ENCODE results near the gene TBC1D26.
"Not testable (repeated sequence)": the region's sequence is repeated elsewhere in the genome, so short reads cannot be mapped to it uniquely, and the experiment has no call there.

Gene TBC1D26

DNA sequence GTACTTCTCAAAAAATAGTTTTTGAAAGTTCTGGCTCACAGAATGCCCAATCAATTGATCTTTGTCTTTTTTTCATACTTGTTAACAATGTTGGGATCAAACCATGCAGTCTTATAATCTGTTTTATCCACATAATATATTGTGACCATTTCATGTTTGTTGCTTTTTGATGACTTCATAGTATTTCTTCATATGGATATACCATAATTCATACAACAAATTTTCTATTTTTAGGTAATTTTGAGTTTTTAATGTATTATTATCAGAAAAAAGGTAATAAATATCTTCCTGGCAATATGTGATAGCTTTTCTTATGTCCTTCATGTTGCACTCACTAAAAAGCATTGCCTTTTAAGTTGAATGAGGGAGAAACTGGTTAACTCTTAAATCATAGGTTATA is 44.8 kb downstream of the TBC1D26 start:
- no peak for DNase-seq (ENCODE audit: low spot score)
- TF ChIP-seq, protein P1, sequence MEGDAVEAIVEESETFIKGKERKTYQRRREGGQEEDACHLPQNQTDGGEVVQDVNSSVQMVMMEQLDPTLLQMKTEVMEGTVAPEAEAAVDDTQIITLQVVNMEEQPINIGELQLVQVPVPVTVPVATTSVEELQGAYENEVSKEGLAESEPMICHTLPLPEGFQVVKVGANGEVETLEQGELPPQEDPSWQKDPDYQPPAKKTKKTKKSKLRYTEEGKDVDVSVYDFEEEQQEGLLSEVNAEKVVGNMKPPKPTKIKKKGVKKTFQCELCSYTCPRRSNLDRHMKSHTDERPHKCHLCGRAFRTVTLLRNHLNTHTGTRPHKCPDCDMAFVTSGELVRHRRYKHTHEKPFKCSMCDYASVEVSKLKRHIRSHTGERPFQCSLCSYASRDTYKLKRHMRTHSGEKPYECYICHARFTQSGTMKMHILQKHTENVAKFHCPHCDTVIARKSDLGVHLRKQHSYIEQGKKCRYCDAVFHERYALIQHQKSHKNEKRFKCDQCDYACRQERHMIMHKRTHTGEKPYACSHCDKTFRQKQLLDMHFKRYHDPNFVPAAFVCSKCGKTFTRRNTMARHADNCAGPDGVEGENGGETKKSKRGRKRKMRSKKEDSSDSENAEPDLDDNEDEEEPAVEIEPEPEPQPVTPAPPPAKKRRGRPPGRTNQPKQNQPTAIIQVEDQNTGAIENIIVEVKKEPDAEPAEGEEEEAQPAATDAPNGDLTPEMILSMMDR (IDR thresholded peaks at IDR 0.05; ENCODE audit: extremely low read depth, missing control alignments) = no peak

DNA sequence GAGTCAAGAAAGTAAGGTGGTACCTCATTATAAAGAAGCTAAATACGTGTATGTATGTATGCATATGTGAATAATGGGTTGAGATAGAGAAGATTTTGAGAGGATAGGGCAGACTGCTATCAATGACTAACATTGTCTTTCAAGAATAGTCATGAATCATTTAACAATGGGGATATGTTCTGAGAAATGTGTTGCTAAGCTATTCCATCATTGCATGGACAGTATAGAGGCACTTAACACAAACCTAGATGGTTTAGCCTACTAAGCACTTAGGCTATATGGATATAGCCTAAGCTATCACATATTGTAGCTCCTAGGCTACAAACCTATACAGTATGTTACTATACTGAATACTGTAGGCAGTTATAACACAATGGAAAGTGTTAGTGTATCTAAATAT is 45.2 kb downstream of the TBC1D26 start:
- DNase-seq (ENCODE audit: low spot score) = no peak
- TF ChIP-seq, protein P1 (IDR thresholded peaks at IDR 0.05; ENCODE audit: extremely low read depth, missing control alignments) = no peak

DNA sequence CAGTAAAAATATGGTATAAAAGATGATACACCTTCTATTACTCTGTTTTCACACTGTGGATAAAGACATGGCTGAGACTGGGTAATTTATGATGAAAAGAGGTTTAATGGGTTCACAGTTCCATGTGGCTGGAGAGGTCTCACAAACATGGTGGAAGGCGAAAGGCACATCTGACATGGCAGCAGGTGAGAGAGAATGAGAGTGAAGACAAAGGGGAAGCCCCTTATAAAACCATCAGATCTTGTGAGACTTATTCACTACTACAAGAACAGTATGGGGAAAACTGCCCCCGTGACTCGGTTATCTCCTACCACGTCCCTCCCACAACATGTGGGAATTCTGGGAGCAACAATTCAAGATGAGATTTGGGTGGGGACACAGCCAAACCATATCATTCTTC is 45.6 kb downstream of the TBC1D26 start:
- TF ChIP-seq, protein P1 (IDR thresholded peaks at IDR 0.05; ENCODE audit: extremely low read depth, missing control alignments) = no peak
- DNase-seq (ENCODE audit: low spot score) = no peak

DNA sequence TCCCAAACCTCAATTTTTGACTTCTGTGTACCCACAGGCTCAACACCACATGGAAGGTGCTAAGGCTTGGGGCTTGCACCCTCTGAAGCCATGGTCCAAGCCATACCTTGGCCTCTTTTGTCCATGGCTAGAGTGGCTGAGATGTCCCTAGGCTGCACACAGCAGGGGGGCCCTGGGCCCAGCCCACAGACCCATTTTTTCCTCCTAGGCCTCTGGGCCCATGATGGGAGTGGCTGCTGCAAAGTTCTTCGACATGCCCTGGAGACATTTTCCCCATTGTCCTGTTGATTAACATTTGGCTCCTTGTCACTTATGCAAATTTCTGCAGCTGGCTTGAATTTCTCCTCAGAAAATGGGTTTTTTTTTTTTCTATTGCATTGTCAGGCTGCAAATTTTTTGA is 47.0 kb downstream of the TBC1D26 start:
- DNase-seq (ENCODE audit: low spot score) = no peak
- TF ChIP-seq, protein P1 (IDR thresholded peaks at IDR 0.05; ENCODE audit: extremely low read depth, missing control alignments) = no peak

DNA sequence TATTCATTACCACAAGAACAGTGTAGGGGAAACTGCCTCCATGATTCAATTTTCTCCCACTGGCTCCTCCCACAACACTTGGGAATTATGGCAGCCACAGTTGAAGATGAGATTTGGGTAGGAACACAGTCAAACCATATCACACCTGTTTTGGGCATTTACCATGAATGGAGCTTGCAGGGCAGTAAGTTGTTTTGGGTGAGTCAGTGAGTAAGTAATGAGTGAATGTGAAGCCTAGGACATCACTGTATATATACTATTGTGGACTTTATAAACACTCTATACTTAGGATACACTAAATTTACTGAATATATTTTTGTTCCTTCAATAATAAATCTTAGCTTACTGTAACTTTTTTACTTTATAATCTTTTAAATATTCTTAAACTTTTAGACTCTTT is 48.1 kb downstream of the TBC1D26 start:
- DNase-seq (ENCODE audit: low spot score) = no peak
- TF ChIP-seq, protein P1 (IDR thresholded peaks at IDR 0.05; ENCODE audit: extremely low read depth, missing control alignments) = no peak

DNA sequence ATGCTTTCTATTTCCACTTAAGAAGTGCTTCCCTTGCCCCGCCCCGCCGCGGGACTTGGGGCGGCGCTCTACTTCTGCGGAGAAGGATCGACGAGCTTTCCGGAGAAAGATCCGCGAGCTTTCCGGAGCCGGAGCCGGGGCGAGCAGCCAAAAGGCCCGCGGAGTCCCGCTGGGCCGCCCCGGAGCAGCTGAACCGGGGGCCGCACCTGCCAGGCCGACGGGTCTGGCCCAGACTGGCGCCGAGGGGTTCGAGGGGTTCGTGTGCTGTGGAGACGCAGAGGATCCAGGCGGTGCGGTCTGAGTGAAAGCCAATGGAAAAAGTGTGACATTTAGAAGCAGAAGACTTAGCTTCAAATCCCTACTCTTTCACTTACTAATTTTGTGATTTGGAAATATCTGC is 50.8 kb downstream of the TBC1D26 start:
- DNase-seq (ENCODE audit: low spot score) = no peak
- TF ChIP-seq, protein P1 (IDR thresholded peaks at IDR 0.05; ENCODE audit: extremely low read depth, missing control alignments) = no peak

DNA sequence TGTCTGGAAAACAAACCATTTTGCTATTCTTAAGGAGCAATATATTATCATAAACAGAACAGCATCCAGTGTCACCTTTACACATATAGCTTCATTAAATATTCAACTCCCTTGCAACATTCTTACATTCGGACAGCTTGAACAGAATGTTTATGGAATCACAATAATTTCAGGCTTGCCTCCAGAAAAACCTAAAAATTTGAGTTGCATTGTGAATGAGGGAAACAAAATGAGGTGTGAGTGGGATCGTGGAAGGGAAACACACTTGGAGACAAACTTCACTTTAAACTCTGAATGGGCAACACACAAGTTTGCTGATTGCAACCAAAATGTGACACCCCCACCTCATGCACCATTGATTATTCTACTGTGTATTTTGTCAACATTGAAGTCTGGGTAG is 51.4 kb downstream of the TBC1D26 start:
- TF ChIP-seq, protein P1 (IDR thresholded peaks at IDR 0.05; ENCODE audit: extremely low read depth, missing control alignments) = no peak

DNA sequence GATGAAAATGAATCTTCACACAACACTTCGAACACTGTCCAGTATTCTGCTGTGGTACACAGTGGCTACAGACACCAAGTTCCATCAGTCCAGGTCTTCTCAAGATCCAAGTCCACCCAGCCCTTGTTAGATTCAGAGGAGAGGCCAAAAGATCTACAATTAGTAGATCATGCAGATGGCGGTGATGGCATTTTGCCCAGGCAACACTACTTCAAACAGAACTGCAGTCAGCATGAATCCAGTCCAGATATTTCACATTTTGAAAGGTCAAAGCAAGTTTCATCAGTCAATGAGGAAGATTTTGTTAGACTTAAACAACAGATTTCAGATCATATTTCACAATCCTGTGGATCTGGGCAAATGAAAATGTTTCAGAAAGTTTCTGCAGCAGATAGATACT is 52.3 kb downstream of the TBC1D26 start:
- DNase-seq (ENCODE audit: low spot score) = not testable (repeated sequence)

More for the DNA sequence above, 51.4 kb downstream of the TBC1D26 start:
- DNase-seq (ENCODE audit: low spot score) = no peak

DNA sequence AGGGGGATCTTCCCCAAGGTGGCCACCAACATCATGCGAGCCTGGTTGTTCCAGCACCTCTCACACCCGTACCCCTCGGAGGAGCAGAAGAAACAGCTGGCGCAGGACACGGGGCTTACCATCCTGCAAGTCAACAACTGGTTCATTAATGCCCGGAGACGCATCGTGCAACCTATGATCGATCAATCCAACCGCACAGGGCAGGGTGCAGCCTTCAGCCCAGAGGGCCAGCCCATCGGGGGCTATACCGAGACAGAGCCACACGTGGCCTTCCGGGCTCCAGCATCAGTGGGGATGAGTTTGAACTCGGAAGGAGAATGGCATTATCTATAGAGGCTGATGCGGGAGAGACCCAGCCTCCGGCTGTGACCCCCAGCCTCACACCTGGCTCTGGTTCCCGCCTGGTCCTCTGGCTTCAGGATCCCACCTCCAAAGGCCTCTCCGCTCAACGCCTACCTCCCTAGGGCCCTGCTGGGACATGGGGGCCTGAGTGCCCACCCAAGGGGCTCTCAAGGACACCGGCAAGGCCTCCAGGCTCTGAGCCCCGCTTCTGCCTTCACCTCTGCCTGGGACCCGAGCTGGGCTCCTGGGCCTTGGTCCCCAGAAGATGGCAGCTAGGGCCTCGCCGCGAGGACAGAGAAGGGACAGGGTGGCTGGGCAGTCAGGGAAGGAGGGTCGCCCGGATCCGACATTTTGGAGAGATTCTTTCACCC is 55.4 kb downstream of the TBC1D26 start:
- not testable (repeated sequence) for DNase-seq (ENCODE audit: low spot score)

DNA sequence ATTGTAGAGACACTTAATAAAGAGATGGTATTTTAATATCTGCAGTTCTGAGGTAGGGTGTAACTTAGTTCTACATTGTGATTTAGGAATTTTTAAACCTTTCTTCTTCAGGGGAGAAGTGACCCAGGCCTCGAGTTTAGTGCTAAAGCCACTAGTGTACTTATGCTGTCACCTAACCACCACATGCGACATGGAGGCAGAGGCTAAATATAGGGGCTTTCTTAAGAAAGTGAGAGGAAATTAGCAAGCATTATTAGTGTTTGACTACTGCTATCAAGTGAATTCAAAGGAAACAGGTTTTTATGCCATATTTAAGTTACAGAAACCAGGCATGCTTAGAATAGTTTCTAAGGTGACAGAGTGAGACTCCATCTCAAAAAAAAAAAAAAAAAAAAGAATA is 56.3 kb downstream of the TBC1D26 start:
- DNase-seq (ENCODE audit: low spot score) = not testable (repeated sequence)
